Stimulated activated CD4-positive, alpha-beta T cell treated with anti-CD3 and anti-CD28 coated beads, Interleukin-12 subunit alpha, Interleukin-12 subunit beta, amount 100 ng/mL, for 24 hours (primary cell): ENCODE measurements around the gene ST14.
"Not testable (repeated sequence)": the region's sequence is repeated elsewhere in the genome, so short reads cannot be mapped to it uniquely, and the experiment has no call there.

ENCODE experiments used
- DNase-seq, 2 experiments: peaks; one replicate each; pipeline ENCODE4 v3.0.0-alpha.2; 2020; ENCODE audit warnings: low read depth in 2 of 2

ST14 gene

DNA sequence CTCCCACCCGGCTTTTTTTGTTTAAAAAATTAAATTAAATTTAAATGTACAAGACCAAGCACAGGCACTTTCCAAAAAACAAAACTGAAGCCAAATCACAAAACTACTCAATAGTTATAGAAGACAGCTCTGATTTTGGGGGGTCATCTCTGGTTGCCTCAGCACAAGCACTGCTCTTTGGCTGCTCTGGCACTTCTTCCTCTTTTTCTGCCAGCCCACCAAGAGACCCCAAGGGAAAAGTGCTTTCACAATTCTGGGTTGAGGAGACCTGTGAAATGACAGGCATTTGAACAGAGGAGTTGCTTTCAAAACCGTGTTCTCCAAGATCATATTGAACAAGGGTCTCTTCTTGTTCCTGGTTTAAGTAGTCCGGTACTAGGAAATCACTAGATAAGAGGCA, 74.3 kb downstream of the ST14 start:
- DNase-seq = not testable (repeated sequence)

- DNase-seq = no peak
Observed at GRCh38 chr11:130234315-130234714, 74.7 kb downstream of the ST14 start.

- no peak for DNase-seq
Observed at GRCh38 chr11:130237282-130238006, 77.9 kb downstream of the ST14 start.

- DNase-seq = no peak
Observed at GRCh38 chr11:130241713-130242112, 82.1 kb downstream of the ST14 start.

DNA sequence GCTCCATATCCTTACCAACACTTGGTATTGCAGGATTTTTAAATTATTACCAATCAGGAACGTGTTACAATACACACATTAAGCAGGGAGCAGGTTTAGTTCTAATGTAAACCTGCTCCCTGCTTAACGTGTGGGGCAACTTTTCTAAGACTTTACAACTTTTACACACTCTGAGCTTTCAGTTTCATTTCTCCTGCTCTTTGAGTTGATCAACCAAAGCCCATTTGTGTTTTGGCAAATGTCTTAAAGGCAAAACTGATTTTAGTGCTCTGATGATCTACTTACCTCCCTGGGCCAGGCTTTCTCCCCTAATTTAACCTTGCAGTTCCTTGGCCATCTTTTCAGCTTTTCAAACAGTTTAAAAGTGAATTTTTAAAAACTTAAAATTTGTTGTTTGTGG, 84.2 kb downstream of the ST14 start:
- DNase-seq = no peak

DNA sequence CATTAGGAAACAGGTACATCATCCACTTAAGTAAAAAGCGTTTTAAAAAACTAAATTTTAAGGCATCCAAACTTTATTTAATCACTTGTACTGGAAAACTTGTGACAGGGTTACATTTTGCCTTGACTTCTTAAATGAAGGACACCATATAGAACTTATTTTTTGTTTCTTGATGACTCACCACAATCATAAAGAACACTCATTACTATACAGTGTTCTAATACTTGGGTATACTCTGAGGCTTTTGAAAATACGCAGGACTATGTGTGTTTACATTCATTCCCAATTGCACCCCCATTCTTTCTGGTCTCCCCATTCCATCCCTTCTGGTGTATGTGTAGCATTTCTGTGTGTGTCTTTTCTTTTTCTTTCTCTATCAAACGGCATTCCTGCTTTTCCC, 85.3 kb downstream of the ST14 start:
- no peak for DNase-seq

GRCh38 chr11:130245375-130245774, 85.8 kb downstream of the ST14 start:
- not testable (repeated sequence) for DNase-seq

GRCh38 chr11:130246270-130246669, 86.7 kb downstream of the ST14 start:
- no peak for DNase-seq

- DNase-seq = no peak
Observed at GRCh38 chr11:130246738-130247137, 87.2 kb downstream of the ST14 start.

- no peak for DNase-seq
Observed at GRCh38 chr11:130247319-130247718, 87.7 kb downstream of the ST14 start.

DNA sequence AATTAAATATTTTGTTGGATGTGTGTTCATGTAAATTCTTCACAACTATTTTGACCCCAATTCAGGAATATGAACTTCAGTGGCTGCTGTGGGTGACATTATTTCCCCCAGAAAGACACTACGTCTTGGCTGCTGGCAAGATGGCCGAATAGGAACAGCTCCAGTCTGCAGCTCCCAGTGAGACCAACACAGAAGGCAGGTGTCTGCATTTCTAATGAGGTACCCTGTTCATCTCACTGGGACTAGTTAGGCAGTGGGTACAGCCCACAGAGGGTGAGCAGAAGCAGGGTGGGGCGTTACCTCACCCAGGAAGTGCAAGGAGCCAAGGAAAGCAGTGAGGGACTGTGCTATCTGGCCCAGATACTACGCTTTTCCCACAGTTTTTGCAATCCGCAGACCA, 89.8 kb downstream of the ST14 start:
- no peak for DNase-seq

DNA sequence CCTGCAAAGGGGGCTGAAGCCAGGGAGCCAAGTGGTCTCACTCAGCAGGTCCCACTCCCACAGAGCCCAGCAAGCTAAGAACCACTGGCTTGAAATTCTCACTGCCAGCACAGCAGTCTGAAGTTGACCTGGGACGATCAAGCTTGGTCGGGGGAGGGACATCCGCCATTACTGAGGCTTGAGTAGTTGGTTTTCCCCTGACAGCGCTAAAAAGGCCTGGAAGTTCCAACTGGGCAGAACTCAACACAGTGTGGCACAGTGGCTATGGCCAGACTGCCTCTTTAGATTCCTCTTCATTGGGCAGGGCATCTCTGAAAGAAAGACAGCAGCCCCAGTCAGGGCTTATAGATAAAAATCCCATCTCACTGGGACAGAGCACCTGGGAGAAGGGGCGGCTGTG, 90.3 kb downstream of the ST14 start:
- DNase-seq = not testable (repeated sequence)

DNA sequence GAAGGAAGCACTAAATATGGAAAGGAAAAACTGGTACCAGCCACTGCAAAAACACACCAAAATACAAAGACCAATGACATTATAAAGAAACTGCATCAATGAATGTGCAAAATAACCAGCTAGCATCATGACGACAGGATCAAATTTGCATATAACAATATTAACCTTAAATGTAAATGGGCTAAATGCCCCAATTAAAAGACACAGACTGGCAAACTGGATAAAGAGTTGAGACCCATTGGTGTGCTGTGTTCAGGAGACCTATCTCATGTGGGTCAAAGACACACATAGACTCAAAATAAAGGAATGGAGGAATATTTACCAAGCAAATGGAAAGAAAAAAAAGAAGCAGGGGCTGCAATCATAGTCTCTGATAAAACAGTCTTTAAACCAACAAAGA, 92.2 kb downstream of the ST14 start:
- DNase-seq = not testable (repeated sequence)
